GM19351 (cell line): ENCODE results near the gene KRT17.
"Not testable (repeated sequence)": the region's sequence is repeated elsewhere in the genome, so short reads cannot be mapped to it uniquely, and the experiment has no call there.

Experiments used
- ATAC-seq: cut with Tn5 transposase; IDR thresholded peaks from one replicate; pipeline ENCODE4 v1.9.1; 2021; ENCODE audit warnings: mild to moderate bottlenecking, moderate library complexity; ENCODE audit not compliant: unreplicated experiment

Gene KRT17

DNA sequence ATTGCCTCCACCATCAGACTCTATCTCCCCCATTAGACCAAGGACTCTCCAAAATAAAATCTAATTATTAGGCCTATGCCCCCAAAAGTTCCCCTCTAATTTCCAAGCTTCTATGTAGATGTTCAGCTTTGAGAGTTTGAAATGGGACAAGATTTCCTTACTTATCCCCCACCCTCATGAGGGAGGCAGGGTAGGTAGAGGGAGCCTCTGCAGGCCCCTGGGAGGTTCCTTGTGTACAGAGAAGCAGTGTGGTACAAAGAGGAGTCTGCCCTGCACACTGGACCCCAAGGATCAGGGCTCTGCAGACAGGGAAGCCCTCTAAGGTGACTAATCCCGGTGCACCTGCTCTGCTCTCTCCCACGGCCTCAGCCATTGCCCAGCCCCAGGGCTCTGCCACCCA lies 2.5 kb downstream of the KRT17 start:
- ATAC-seq = no peak

DNA sequence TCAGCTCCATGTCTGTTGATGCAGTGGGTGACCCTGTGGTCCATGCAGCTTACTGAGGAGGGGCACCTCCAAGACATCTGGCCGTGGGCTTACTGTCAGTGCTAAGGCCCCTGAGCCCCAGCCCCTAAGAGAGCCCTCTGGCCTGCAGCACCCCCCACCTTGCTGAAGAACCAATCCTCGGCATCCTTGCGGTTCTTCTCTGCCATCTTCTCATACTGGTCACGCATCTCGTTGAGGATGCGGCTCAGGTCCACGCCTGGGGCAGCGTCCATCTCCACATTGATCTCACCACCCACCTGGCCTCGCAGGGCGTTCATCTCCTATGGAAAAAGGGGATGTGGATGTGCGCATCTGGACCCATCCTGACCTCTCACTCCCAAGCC lies 2.9 kb downstream of the KRT17 start:
- not testable (repeated sequence) for ATAC-seq

DNA sequence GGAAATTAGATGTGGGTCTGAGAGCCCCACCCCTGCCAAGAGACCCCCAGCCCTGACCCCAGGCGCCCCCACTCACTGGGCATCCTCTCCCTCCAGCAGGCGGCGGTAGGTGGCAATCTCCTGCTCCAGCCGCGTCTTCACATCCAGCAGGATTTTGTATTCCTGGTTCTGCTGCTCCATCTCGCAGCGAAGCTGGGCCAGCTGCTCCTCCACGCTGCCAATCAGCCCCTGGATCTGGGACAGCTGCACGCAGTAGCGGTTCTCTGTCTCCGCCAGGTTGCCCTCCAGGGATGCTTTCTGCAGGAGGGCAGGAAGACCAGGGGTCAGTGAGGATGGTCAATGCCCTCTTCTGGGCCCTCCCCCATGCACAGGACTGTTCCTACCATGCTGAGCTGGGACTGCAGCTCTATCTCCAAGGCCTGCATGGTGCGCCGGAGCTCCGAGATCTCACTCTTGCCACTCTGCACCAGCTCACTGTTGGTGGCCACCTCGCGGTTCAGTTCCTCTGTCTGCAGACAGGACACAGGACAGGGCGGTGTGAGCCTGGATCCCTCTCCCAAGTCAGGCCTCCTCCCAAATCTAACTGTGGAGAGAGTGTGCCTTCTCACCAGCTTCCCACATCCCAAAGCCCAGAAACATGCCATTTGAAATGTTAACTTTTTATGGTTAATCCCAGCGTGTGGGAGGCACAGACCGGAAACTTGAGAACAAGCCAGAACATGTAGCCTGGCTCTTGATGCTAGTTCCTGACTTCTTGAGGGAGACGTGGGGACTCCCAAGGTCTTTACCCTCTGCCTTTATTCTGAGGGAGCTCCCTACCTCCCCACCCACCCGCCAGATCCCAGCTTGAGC lies 3.6 kb downstream of the KRT17 start:
- no peak for ATAC-seq

DNA sequence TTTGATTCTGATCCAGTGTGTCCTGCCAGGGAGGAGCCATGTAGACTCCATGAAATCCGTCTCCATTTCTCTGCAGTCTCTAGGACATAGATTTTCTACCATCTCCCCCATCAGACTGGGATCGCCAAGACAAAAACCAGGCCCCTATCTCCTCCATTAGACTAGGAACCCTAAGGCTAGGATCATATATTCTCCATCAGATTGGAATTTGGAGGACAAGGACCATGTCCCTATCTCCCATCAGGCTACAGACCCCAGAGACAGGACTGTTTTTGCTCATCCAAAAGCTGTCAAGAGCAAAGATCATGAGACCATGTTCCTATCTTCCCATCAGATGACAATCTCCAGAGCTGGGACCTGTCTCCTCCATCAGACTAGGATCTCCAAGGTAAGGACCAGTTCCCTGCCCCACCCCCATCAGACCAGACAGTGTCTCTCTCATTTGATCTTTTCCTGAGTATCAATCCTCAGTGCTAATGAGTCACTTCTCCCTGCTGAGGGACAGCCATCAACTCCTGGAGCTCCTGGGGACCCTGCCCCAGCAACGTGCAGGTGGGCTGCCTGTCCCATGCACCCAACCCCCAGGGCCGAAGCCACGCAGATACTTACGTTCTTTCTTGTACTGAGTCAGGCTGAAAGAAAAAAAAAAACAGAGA lies 4.3 kb downstream of the KRT17 start:
- ATAC-seq = not testable (repeated sequence)

DNA sequence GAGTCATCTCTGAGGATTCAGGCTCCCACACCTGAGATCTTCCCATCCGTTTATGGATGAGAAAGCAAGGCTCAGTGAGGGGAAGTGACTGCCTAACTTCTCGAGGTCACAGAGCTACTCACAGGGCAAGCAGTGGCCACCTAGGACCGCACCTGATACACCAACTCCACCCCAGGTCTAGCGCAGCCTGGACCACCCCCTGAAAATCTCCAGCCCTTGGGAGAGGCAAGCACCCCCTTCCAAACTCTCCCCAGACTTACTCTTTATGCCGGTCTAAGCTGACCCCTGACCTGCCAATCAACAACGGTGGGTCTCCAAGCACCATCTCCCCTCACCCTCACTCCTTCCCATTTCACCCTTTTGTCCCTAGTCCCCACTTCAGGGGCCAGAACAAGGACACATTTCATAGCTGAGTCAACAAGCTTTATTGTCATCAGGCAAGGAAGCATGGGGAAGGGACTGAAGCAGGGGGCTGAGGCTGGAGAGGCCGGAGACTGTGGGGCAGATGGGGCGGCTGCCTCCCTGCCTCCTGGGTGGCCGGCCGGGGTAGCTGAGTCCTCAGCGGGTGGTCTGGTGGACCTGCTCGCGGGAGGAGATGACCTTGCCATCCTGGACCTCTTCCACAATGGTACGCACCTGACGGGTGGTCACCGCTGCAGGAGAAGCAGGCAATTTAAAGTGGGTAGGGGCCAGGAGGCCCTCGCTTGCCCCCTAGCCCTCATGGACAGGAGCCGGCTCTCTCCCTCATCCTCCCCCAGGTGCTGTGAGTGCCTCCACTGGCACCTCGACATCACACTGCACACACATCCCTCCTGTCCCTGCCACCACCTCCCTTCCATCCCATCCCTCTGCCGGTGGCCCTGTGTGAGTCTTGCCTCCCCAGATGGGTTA lies 5.1 kb downstream of the KRT17 start:
- no peak for ATAC-seq

DNA sequence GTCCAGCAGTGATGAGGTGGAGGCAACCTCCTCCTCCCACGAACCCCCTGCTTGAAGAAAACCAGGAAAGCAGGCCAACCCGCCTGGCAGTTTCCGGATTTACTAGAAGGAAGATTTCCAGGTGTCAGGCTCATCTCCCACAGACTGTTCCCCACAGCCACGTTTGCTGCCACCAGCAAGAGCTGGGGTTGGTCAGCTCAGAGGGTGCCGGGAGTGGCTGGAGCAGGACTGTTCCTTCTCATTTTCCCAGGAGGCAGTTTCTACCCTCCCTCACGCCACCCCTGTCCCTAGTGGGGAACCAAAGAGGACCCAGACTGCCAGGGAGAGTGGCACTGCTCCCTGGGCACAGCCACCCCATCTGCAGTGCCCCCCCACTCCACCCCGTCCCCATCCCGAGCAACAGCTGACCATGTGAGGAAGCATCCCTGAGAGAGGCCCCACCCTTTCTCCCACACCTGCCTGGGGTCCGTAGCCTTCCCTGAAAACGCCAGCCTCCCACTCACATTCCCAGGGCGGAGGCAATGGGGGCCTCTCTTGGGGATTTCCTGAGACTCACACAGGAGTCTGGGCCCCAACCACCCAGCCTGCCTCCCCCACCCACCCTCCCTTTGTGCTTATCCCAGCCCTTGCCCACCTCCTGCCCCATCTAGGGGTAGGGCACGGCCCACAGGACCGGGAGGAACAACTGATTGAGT lies 5.9 kb downstream of the KRT17 start:
- no peak for ATAC-seq

DNA sequence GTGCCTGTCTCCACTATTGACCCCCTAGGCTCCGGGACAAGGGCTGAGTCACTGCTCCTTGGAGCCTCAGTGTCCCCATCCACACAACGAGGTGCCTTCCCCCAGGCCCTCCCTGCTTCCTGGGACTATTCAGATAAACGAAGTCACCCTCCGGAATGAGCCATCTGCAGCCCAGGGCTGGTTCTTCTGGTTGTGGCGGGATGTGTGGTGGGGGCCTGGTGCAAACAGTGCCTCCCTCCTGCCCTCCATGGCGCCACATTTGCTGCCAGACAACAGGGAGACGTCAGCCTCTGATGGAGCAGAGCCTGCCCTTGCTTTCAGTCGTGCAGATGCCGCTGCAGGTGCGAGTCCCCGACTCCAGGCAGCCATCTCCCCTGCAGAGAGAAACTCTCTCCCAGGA lies 6.7 kb downstream of the KRT17 start:
- no peak for ATAC-seq

DNA sequence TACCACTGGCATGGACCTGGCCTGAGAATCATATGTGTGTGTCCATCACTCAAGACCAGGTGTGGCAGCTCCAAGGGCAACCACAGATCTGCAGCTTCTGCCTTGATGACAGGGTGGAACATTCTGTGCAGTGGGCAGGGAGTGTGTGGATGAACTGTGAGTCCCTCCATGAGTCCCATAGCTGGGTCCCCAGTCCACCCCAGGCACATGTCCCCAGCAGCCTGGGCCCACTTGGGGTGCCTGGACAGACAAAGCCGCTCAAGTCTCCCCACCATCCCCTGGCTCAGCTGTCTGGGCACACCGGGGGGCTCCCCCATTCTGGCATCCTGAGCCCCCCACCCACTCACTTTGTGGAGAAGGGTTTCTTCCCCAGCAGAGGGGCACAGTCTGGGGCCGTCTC lies 7.2 kb downstream of the KRT17 start:
- ATAC-seq = no peak

DNA sequence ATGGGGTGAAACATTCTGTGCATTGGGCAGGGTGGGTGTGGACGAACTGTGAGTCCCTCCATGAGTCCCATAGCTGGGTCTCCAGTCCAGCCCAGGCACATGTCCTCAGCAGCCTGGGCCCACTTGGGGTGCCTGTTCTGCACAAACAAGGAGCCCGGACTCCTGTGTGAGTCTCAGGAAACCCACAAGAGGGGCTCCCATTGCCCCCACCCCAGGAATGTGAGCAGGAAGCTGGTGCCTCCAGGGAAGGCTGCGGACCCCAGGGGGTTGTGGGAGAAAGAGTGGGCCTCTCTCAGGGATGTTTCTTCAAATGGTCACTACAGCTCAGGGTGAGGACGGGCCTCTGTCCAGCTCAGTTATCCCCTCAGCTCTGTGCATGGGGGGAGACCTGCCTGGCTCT lies 7.9 kb downstream of the KRT17 start:
- ATAC-seq = not testable (repeated sequence)

DNA sequence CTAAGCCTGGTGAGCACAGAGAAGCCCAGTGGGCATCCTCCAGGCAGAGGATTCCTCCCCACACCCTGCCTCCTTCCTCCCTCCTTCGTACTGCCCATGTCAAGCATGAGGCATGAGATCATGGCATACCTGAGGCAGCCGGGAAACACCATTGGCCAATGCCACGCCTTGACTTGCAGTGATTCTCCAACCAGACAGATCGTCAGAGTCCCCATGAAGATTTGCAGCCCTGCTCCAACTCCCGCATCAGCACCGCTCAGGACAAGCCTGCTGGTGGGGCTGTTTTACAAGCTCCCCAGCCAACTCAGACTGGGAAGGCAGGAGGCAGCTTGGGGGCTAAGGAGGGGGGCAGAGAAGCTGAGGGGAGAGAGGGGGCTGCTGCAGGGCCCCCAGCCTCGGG lies 8.9 kb downstream of the KRT17 start:
- no peak for ATAC-seq

DNA sequence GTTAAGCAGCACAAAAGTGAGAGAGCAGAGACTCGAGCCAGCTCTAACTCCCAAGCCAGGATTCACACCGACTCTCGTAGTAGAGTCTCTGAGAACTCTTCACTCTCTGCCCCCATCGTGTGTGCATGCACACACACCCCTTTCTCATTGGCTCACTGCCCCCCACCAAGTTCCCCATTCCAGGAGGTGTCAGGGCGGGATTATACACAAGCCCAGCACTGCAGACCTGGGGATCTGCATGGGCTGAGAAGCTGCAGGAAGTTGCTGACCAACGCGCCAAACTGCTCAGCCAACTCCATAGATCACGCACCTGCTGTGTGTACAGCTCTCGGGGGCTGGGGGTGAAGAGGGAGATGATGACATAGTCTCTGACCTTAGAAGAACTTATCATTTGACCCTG lies 9.6 kb downstream of the KRT17 start:
- not testable (repeated sequence) for ATAC-seq

DNA sequence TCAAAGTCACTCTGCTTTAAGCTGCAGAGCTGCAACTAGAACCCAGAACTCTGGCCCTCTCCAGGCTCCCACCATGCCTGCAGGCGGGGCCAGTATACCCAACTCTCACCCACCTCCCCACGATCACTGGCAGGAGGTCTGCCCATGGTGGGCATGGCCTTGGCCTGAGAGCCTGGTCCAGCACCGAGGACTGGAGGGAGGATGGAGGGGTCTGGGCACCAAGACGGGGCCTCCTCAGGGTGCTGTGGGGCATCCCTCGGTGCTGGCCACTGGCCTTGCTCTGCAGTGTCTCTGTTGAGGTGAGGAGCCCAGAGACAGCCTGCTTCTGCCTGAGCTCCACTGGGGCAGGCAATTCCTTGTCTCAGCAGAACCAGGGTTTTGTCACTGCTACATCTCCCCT lies 10.3 kb downstream of the KRT17 start:
- ATAC-seq = no peak

DNA sequence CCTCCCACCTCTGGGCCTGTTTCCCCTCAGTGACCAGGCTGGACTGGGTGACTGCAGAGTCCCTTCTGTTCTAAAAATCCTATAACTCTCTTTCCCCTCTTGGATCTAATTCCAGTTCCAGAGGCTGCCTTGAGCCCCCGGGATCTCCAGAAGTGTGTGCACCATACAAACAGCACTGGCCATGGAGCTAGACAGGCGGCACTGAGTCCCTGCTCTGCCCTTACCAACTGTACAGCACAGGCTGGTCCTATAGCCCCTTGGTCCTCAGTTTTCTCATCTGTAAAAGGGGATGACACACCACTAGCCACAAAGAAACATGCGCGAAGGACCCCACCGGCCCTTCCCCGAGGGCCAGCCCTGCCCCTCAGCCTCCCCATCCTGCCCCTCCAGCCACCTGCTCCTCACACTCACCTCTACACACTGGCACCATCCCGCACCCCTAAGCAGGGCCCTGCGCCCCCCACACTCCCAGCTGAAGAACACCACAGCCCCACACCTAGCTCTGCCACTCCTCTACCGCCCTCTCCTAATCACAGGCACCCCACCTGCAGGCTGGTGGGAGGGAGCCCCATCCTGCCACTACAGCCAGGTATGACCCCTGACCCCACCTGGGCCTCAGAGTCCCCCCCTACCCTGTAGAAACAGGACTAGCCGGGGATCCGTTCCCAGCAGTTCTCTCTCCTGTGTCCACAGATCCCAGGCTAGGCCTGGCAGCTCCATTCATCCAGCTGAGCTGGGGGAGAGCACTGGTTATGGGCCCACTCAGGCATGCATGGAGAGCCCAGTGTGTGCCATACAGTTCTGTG lies 10.9 kb downstream of the KRT17 start:
- no peak for ATAC-seq

DNA sequence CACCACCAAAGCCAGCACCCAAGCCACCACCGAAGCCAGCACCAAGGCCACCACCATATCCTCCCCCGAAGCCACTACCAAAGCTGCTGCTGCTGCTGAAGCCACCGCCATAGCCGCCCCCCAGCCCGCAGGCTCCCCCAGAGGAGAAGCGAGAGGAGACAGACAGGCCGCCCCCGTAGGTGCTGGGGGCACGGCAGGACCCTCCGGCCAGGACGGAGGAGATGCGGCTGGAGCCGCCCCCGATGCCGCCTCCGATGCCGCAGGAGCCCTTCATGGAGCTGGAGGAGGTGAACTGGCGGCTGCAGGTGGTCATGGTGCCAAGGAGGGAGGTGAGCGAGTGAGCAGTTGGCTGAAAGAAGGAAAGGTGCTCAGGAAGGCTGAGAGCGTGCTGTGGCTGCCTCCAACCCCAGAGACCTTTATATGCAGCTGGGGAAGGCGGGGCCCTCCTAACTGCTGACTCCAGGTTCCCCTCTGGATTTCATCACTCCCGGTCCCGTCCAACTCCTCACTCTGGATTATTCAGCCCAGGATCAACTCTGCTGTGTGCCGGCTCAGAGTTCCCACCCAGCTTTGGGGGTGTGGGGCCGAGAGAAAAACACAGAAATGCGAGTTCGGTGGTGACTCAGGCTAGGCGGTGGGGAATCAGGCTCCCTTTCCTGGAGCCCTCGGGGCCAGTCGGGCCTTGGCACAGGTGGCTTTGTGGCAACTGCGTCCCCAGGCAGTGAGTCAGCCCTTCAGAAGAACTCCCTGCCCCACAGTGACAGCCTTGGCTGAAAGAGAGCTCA lies 11.8 kb downstream of the KRT17 start, which contains the start of gene KRT16:
Gene KRT16 (minus strand): TSS at position 392 of the 785 bp plus-strand sequence. CDS start 79 bp downstream, at position 313.
- not testable (repeated sequence) for ATAC-seq

DNA sequence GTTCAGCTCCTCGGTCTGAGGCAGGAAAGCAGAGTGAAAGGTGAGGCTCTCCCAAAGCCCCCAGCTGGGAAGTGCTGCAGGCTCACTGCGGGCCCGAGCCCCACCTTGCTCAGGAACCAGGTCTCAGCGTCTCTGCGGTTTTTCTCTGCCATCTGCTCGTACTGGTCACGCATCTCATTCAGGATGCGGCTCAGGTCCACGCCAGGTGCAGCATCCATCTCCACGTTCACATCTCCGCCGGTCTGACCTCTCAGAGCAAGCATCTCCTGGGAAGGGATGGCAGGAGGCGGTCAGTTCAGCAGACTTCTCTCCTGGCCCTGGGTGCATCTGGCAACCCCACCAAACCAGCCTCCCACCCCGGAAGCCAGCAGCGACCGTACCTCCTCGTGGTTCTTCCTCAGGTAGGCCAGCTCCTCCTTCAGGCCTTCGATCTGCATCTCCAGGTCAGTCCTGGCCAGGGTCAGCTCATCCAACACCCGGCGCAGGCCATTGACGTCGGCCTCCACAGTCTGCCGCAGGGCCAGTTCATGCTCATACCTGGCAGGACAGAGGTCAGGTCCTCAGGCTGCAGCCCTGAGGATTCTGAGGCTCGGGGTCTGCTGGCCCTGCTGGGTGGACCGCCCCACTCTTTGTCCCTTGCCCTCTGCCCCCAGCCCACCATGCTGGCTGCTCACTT lies 13.3 kb downstream of the KRT17 start:
- ATAC-seq = no peak

DNA sequence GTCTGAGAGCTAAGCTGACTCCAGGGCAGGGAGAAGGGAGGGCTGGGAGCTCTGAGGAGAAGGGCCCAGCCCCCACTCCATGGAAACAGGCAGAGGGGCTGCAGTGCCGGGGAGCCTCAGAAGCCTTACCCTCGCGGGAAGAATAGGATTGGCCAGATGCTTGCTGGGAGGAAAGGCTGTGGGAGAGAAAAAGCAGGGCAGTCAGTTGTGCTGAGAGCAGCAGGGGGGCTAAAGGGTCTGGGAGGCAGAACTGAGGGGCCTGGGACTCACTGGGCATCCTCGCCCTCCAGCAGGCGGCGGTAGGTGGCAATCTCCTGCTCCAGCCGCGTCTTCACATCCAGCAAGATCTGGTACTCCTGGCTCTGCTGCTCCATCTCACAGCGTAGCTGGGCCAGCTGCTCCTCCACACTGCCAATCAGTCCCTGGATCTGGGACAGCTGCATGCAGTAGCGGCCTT lies 14.3 kb downstream of the KRT17 start:
- not testable (repeated sequence) for ATAC-seq

DNA sequence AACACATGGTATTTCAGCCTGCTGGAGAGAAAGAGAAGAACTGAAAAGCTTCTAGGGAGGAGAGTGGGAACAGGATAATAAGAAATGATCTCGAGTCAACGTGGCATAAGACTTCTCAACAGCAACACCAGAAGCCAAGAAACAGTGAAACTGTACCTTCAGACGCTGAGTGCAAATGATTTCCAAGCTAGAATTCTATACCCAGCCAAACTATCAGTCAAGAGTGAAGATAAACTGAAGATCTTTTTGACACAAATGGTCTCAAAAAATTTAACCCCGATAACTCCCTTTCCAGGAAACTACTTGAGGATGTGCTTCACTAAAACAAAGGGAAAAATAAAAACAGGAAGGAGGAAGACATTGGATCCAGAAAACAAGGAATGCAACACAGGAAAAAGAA lies 17.4 kb downstream of the KRT17 start:
- ATAC-seq = not testable (repeated sequence)

DNA sequence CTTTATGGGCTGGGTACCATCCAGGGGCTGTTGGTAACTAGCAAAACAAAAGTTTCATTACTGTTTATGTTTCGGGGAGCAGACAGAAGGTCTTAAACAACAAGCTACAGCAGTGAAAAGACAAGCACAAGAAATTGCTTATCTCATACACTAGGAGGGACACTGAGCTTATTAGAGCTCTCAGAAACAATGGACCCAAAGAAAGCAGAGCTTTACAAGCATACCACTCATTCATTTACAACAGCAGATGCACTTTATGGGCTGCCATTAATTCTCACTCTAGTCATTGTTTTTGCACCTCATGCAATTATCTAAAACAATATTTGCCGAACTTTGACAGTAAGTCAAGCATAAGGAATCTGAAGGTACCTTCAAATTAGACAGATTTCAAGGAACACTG lies 21.9 kb downstream of the KRT17 start:
- ATAC-seq = no peak
